Spleen (tissue), 11 donors: ENCODE data around the gene TBRG1. TPM values are rescaled to one million over a fixed set of nuclear protein-coding genes. Genes with fewer than 3 reads are reported as not detected.

Experiments used
- DNase-seq: peaks from one replicate; pipeline ENCODE4 v3.0.0-alpha.2; 2020
- H3K27ac ChIP-seq, 8 donors: fragments of 200-600 bp; sonication (generic) in 7 of 8; 1 replicate in 4 of 8; 2 replicates in 4 of 8; pipeline versions ENCODE4 v1.5.0 to v1.8.0; 2016 to 2021; ENCODE audit warnings: inconsistent platforms in 4 of 8, mild to moderate bottlenecking in 4 of 8, moderate library complexity in 1 of 8
- H3K27me3 ChIP-seq, 7 donors: fragments of 200-600 bp; sonication (generic) in 6 of 7; replicated peaks in 1 of 7; 1 replicate in 4 of 7; 2 replicates in 3 of 7; pipeline versions ENCODE4 v1.5.0 to v1.8.0; 2016 to 2021; ENCODE audit warnings: inconsistent platforms in 3 of 7, mild to moderate bottlenecking in 1 of 7
- H3K36me3 ChIP-seq, 6 donors: fragments of 200-600 bp; sonication (generic) in 5 of 6; 1 replicate in 4 of 6; 2 replicates in 2 of 6; pipeline versions ENCODE4 v1.5.0 to v1.8.0; 2016 to 2021; ENCODE audit warnings: inconsistent platforms in 2 of 6
- H3K4me1 ChIP-seq, 6 donors: fragments of 200-600 bp; sonication (generic) in 5 of 6; 1 replicate in 3 of 6; 2 replicates in 3 of 6; pipeline versions ENCODE4 v1.5.0 to v1.8.0; 2016 to 2021; ENCODE audit warnings: inconsistent platforms in 3 of 6
- H3K4me3 ChIP-seq, 8 donors: fragments of 200-600 bp; sonication (generic) in 7 of 8; 1 replicate in 4 of 8; 2 replicates in 4 of 8; pipeline versions ENCODE4 v1.5.0 to v1.8.0; 2016 to 2021; ENCODE audit warnings: inconsistent platforms in 4 of 8, mild to moderate bottlenecking in 4 of 8, moderate library complexity in 2 of 8
- H3K9me3 ChIP-seq, 8 donors: fragments of 200-600 bp; sonication (generic) in 7 of 8; 1 replicate in 4 of 8; 2 replicates in 4 of 8; pipeline versions ENCODE4 v1.5.0 to v1.8.0; 2016 to 2021; ENCODE audit warnings: inconsistent platforms in 4 of 8
- POLR2A ChIP-seq, 3 donors: fragments of 450-650 bp; IDR thresholded peaks; one replicate each; pipeline ENCODE4 v1.5.1; 2017; ENCODE audit warnings: antibody characterized with exemption in 3 of 3, mild to moderate bottlenecking in 1 of 3
- POLR2AphosphoS5 ChIP-seq, 3 donors: sonication (generic); formaldehyde crosslinking; IDR thresholded peaks; one replicate each; pipeline ENCODE4 v1.5.1; 2017; ENCODE audit warnings: antibody characterized with exemption in 3 of 3
- WGBS, 5 donors: extraction: QIAGEN DNeasy Blood & Tissue Kit in 3 of 5; methylation state at CpG; one replicate each; pipeline versions ENCODE4 v1.1.5 to v1.1.7; 2013 to 2018; 5-methylcytosine and 5-hydroxymethylcytosine counted together
- intact Hi-C: fragments of 100-400 bp; cut with DNase I; formaldehyde crosslinking; loops from one replicate; pipeline ENCODE4 v1.15.0; 2023; ENCODE audit warnings: low total_unique reads
- polyA plus RNA-seq, 3 donors: library from polyadenylated mRNA; stranded (reverse); fragments of 200-250 nt; gene quantifications; one replicate each; pipeline ENCODE4 v1.2.1, GENCODE V29; 2013
- total RNA-seq, 7 donors: library from RNA; depleted of rRNA in 3 of 7; stranded (reverse); fragments of >200 nt in 3 of 7; fragmentation: NEBNext Ultra II Directional in 4 of 7; extraction: Animal tissue kit (Norgen Biotek cat#: 25700) in 4 of 7; gene quantifications; one replicate each; pipeline versions ENCODE4 v1.1.0 to v1.2.1, GENCODE V29; 2016 to 2021
- TF ChIP-seq, protein P1 (sequence below), 11 experiments: fragments of 200-600 bp in 7 of 11; fragments of 450-650 bp in 4 of 11; sonication (generic) in 4 of 11; IDR thresholded peaks in 8 of 11; conservative IDR thresholded peaks in 3 of 11; 1 replicate in 7 of 11; 2 replicates in 4 of 11; pipeline versions ENCODE4 v1.4.0 to v1.8.0; 2016 to 2021; ENCODE audit warnings: antibody characterized with exemption in 11 of 11, inconsistent platforms in 4 of 11, mild to moderate bottlenecking in 1 of 11
- donor health status: healthy with polysubstance abuse.
- donor health status: DM: no; HTN: no; CAD: no; lungs with moderate emphysema.
- donor health status: DM: no; HTN: no; CAD: no.
- donor health status: Bipolar disorder and iron deficiency.
- donor health status: healthy.
- donor health status: DM: no; HTN: no; CAD: no.
- donor health status: DM: yes; HTN: yes; CAD: no.

TBRG1 gene
- total and polyA plus RNA-seq, 10 donors = 23.3 to 65.0 (median 46.5) TPM

DNA sequence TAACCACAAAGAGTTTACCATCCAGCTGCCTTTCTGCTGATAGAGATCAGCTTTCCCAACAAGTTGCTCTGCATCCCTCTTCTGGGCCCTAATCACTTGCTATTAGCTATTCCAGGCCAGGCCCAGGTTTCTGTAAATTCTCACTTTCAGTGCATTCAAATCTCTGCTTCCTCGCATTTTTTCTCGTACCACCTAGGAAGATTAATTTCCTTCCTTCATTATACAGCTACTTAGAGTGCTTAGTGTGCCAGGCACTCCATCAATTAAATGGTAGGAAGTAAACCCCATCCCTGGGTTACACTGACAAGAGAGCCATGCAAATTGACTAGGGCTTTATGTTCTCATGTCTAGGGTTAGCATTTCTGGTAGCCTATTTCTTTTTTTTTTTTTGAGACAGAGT, 41.2 kb downstream of the TBRG1 start:
- 89 to 93% (median 92%) methylated on average over 2 of the region's 2 CpGs for WGBS, 5 donors
- Histone ChIP-seq H3K4me1 (no peaks in the 10 kb centered on the region), H3K9me3 (no peaks in the 10 kb centered on the region), H3K36me3 (peaks cover 0 to 29% (median 0%) of the 10 kb centered on the region in 6 donors), H3K27ac (no peak overlapping the region), H3K27me3 (no peaks in the 10 kb centered on the region), H3K4me3 (no peak overlapping the region)
- TF ChIP-seq POLR2A (IDR thresholded peaks at IDR 0.05) (no peak), POLR2AphosphoS5 (IDR thresholded peaks at IDR 0.05) (no peak)
- TF ChIP-seq, protein P1, sequence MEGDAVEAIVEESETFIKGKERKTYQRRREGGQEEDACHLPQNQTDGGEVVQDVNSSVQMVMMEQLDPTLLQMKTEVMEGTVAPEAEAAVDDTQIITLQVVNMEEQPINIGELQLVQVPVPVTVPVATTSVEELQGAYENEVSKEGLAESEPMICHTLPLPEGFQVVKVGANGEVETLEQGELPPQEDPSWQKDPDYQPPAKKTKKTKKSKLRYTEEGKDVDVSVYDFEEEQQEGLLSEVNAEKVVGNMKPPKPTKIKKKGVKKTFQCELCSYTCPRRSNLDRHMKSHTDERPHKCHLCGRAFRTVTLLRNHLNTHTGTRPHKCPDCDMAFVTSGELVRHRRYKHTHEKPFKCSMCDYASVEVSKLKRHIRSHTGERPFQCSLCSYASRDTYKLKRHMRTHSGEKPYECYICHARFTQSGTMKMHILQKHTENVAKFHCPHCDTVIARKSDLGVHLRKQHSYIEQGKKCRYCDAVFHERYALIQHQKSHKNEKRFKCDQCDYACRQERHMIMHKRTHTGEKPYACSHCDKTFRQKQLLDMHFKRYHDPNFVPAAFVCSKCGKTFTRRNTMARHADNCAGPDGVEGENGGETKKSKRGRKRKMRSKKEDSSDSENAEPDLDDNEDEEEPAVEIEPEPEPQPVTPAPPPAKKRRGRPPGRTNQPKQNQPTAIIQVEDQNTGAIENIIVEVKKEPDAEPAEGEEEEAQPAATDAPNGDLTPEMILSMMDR (IDR thresholded peaks at IDR 0.05 in 8 of 11, conservative IDR thresholded peaks at IDR 0.05 in 3 of 11) = no peak
- DNase-seq = no peak
- intact Hi-C loops = no loop called here

DNA sequence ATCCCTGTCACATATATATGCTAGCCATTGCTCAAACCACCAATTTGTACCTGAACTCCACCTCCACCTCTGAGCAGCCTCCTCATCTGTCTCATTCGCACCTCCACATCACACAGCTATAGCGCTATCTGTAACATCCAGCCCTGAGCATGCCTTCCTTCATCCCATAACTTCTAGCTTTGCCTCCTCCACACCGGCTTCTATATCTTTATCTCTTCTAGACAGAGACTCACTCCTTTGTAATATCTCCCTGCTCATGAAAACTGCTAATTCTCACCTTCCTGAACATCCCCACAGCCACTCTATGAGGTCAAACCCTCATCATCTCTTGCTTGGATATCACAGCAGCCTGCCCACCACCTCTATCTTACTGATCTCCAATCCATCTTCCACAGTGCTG, 44.9 kb downstream of the TBRG1 start:
- Histone ChIP-seq H3K4me1 (peaks cover 1 to 36% (median 5%) of the 10 kb centered on the region in 6 donors), H3K36me3 (peaks cover 0 to 20% (median 0%) of the 10 kb centered on the region in 6 donors), H3K27ac (no peak overlapping the region), H3K4me3 (no peak overlapping the region), H3K9me3 (no peaks in the 10 kb centered on the region), H3K27me3 (no peaks in the 10 kb centered on the region)
- no peak for DNase-seq
- WGBS, 5 donors = 90 to 99% (median 98%) methylated on average over 3 of the region's 3 CpGs
- TF ChIP-seq, protein P1 (IDR thresholded peaks at IDR 0.05 in 8 of 11, conservative IDR thresholded peaks at IDR 0.05 in 3 of 11) = no peak
- TF ChIP-seq POLR2A (IDR thresholded peaks at IDR 0.05) (no peak), POLR2AphosphoS5 (IDR thresholded peaks at IDR 0.05) (no peak)
- intact Hi-C loops = no loop called here

DNA sequence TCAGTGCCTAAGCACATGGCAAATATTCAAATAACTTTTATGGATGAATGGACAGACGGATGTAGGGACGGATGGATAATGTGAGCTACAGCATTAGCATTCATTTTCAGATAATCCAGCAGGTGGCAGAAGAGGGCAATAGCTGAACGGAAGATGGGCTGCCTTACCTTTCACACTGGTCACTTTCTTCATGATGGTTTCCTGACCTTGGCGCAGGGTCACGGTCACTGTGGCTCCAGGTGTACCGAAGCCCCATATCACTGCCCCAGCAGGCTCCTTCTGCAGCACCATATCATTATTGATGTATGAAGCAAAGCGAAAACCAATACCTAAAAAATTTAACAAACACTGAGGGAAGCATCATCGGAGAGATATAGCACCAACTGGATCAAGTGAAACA, 46.5 kb downstream of the TBRG1 start:
- Histone ChIP-seq H3K27me3 (no peaks in the 10 kb centered on the region), H3K36me3 (peaks cover 0 to 15% (median 0%) of the 10 kb centered on the region in 6 donors), H3K27ac (no peak overlapping the region), H3K9me3 (no peaks in the 10 kb centered on the region), H3K4me1 (peaks cover 8 to 48% (median 15%) of the 10 kb centered on the region in 6 donors), H3K4me3 (no peak overlapping the region)
- no peak for TF ChIP-seq POLR2AphosphoS5 (IDR thresholded peaks at IDR 0.05)
- no peak for TF ChIP-seq POLR2A (IDR thresholded peaks at IDR 0.05)
- TF ChIP-seq, protein P1 (IDR thresholded peaks at IDR 0.05 in 8 of 11, conservative IDR thresholded peaks at IDR 0.05 in 3 of 11) = peak; percentile 58 to 91 (median 79)
- intact Hi-C loops = loop anchor here (2.0 kb wide), 1 partner anchor 168 kb away; no protein-coding TSS in a partner anchor
- 28 to 30% (median 28%) methylated on average over 8 of the region's 8 CpGs for WGBS, 5 donors
- DNase-seq = no peak

DNA sequence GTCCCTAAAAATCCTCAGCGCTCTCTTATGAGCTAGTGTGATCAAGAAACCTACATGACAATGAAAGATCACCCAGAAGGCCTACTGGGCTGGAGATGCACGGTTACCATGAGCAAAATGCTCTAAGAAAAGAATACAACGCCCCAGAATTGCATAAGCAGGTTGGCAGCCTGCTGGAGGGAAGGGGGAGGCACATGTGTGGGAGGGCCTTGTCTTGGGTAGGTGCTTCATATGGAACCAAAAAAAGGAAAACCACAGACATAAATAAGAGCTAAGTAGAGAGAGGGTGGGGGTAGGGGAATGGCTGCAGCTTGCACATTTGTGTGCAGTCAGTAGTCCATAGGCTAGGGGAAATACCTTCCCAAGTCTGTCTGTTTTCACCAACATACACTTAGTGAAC, 48.1 kb downstream of the TBRG1 start:
- TF ChIP-seq, protein P1 (IDR thresholded peaks at IDR 0.05 in 8 of 11, conservative IDR thresholded peaks at IDR 0.05 in 3 of 11) = peak in 1 of 11 experiments; percentile 11
- TF ChIP-seq POLR2AphosphoS5 (IDR thresholded peaks at IDR 0.05) (no peak), POLR2A (IDR thresholded peaks at IDR 0.05) (no peak)
- H3K27ac ChIP-seq = no peak overlapping the region
- no peak for DNase-seq
- 28 to 37% (median 33%) methylated on average over 3 of the region's 3 CpGs for WGBS, 5 donors
- peaks cover 0 to 13% (median 0%) of the 10 kb centered on the region in 6 donors for H3K36me3 ChIP-seq
- peaks cover 9 to 61% (median 19%) of the 10 kb centered on the region in 6 donors for H3K4me1 ChIP-seq
- H3K4me3 ChIP-seq = no peak overlapping the region
- no peaks in the 10 kb centered on the region for H3K9me3 ChIP-seq
- intact Hi-C loops = loop anchor here (5.0 kb wide), 1 partner anchor 92 kb away; the partner anchor contains the start of gene ESAM
- no peaks in the 10 kb centered on the region for H3K27me3 ChIP-seq
